ENCODE data around the gene SYT10. TPM values are rescaled to one million over a fixed set of nuclear protein-coding genes. Genes with fewer than 3 reads are reported as not detected.

Gene SYT10
- total RNA-seq, 3 donors from 2014 or later, result not detected

- intact Hi-C loops (cut with DNase I; ENCODE audit: low total_unique reads), result no loop called here
- no peak overlapping the region for H3K27ac ChIP-seq
Observed at GRCh38 chr12:33440477-33440876, 858 bp upstream of the SYT10 start.

GRCh38 chr12:33438851-33439586 lies 600 bp downstream of the SYT10 start:
- peak overlapping the region; percentile 49 to 71 (median 56) for H3K4me3 ChIP-seq
- peaks cover 0 to 31% of the 10 kb centered on the region in 2 donors for H3K27me3 ChIP-seq
- H3K4me1 ChIP-seq, result no peaks in the 10 kb centered on the region
- intact Hi-C loops (cut with DNase I; ENCODE audit: low total_unique reads), result no loop called here
- TF ChIP-seq POLR2AphosphoS5 (IDR thresholded peaks at IDR 0.05), result no peak
- TF ChIP-seq POLR2A (IDR thresholded peaks at IDR 0.05), result no peak
- TF ChIP-seq CTCF (IDR thresholded peaks at IDR 0.05), result no peak
- no peaks in the 10 kb centered on the region for H3K36me3 ChIP-seq
- no peak overlapping the region for H3K27ac ChIP-seq
- no peak for DNase-seq (ENCODE audit: low spot score in 2 of 2)
- H3K9me3 ChIP-seq, result no peaks in the 10 kb centered on the region

More at GRCh38 chr12:33440477-33440876, 858 bp upstream of the SYT10 start:
- Histone ChIP-seq H3K27me3 (peaks cover 0 to 31% of the 10 kb centered on the region in 2 donors), H3K4me3 (no peak overlapping the region), H3K9me3 (no peaks in the 10 kb centered on the region), H3K4me1 (no peaks in the 10 kb centered on the region), H3K36me3 (no peaks in the 10 kb centered on the region)
- no peak for DNase-seq (ENCODE audit: low spot score in 2 of 2)
- no peak for TF ChIP-seq POLR2AphosphoS5 (IDR thresholded peaks at IDR 0.05)
- TF ChIP-seq CTCF (IDR thresholded peaks at IDR 0.05), result no peak
- TF ChIP-seq POLR2A (IDR thresholded peaks at IDR 0.05), result no peak

GRCh38 chr12:33438025-33438772 lies 1.4 kb downstream of the SYT10 start:
- Histone ChIP-seq H3K4me3 (peak overlapping the region in 1 of 3 donors; percentile 56), H3K9me3 (no peaks in the 10 kb centered on the region), H3K4me1 (no peaks in the 10 kb centered on the region), H3K27ac (no peak overlapping the region), H3K36me3 (no peaks in the 10 kb centered on the region), H3K27me3 (peaks cover 0 to 31% of the 10 kb centered on the region in 2 donors)
- intact Hi-C loops (cut with DNase I; ENCODE audit: low total_unique reads), result no loop called here
- TF ChIP-seq POLR2A (IDR thresholded peaks at IDR 0.05), result no peak
- TF ChIP-seq CTCF (IDR thresholded peaks at IDR 0.05), result no peak
- TF ChIP-seq POLR2AphosphoS5 (IDR thresholded peaks at IDR 0.05), result no peak
- no peak for DNase-seq (ENCODE audit: low spot score in 2 of 2)

- Histone ChIP-seq H3K4me3 (no peak overlapping the region), H3K27me3 (peaks cover 0 to 31% of the 10 kb centered on the region in 2 donors), H3K4me1 (no peaks in the 10 kb centered on the region), H3K27ac (no peak overlapping the region), H3K36me3 (no peaks in the 10 kb centered on the region), H3K9me3 (no peaks in the 10 kb centered on the region)
- TF ChIP-seq CTCF (IDR thresholded peaks at IDR 0.05), result no peak
- DNase-seq (ENCODE audit: low spot score in 2 of 2), result no peak
- intact Hi-C loops (cut with DNase I; ENCODE audit: low total_unique reads), result no loop called here
Observed at GRCh38 chr12:33437598-33437997, 2.0 kb downstream of the SYT10 start.

GRCh38 chr12:33432992-33433391 lies 6.6 kb downstream of the SYT10 start:
- H3K4me3 ChIP-seq, result no peak overlapping the region
- H3K27ac ChIP-seq, result no peak overlapping the region
- no peaks in the 10 kb centered on the region for H3K4me1 ChIP-seq
- TF ChIP-seq CTCF (IDR thresholded peaks at IDR 0.05) (no peak), POLR2AphosphoS5 (IDR thresholded peaks at IDR 0.05) (no peak), POLR2A (IDR thresholded peaks at IDR 0.05) (no peak)
- no peak for DNase-seq (ENCODE audit: low spot score in 2 of 2)
- peaks cover 0 to 7% of the 10 kb centered on the region in 2 donors for H3K27me3 ChIP-seq
- no peaks in the 10 kb centered on the region for H3K9me3 ChIP-seq
- intact Hi-C loops (cut with DNase I; ENCODE audit: low total_unique reads), result no loop called here
- no peaks in the 10 kb centered on the region for H3K36me3 ChIP-seq
